Natural killer cell (primary cell): ENCODE results near the gene HCN1. TPM values are rescaled to one million over a fixed set of nuclear protein-coding genes. Genes with fewer than 3 reads are reported as not detected.
"Not testable (repeated sequence)": the region's sequence is repeated elsewhere in the genome, so short reads cannot be mapped to it uniquely, and the experiment has no call there.

Experiments
- ATAC-seq, 3 donors: fragments of 150-1000 bp in 2 of 3; fragments of 200-7000 bp in 1 of 3; cut with Tn5 transposase; 1 replicate in 1 of 3; 2 replicates in 2 of 3; pipeline ENCODE4 v1.10.0; 2021; ENCODE audit warnings: mild to moderate bottlenecking in 2 of 3, moderate library complexity in 2 of 3
- DNase-seq, 2 donors: peaks; one replicate each; pipeline versions ENCODE4 v3.0.0 to v3.0.0-alpha.2; 2013 to 2021; ENCODE audit warnings: mixed read lengths in 1 of 2
- H3K27ac ChIP-seq: one replicate; pipeline ENCODE4 v1.5.1; 2013; ENCODE audit warnings: mild to moderate bottlenecking, low read length
- H3K27me3 ChIP-seq: one replicate; pipeline ENCODE4 v1.6.1; 2013; ENCODE audit warnings: low read length; ENCODE audit not compliant: control insufficient read depth, insufficient read depth
- H3K36me3 ChIP-seq: one replicate; pipeline ENCODE4 v1.6.1; 2013; ENCODE audit warnings: low read length; ENCODE audit not compliant: control insufficient read depth, insufficient read depth
- H3K4me1 ChIP-seq: one replicate; pipeline ENCODE4 v1.6.1; 2013; ENCODE audit warnings: low read length; ENCODE audit not compliant: control insufficient read depth, insufficient read depth
- H3K4me3 ChIP-seq: one replicate; pipeline ENCODE4 v1.5.1; 2013; ENCODE audit warnings: low read length
- H3K9me3 ChIP-seq: one replicate; pipeline ENCODE4 v1.6.1; 2013; ENCODE audit warnings: low read length; ENCODE audit not compliant: control insufficient read depth, insufficient read depth
- H3K27ac Mint-ChIP-seq, 2 donors: one replicate each; pipeline ENCODE4 v1.8.0; 2022; ENCODE audit warnings: mild to moderate bottlenecking in 2 of 2, mixed read lengths in 2 of 2, moderate library complexity in 1 of 2
- H3K27me3 Mint-ChIP-seq, 2 donors: one replicate each; pipeline ENCODE4 v1.8.0; 2022; ENCODE audit warnings: low read depth in 2 of 2, mixed read lengths in 2 of 2
- H3K36me3 Mint-ChIP-seq: one replicate; pipeline ENCODE4 v1.8.0; 2022; ENCODE audit warnings: mixed read lengths
- H3K4me1 Mint-ChIP-seq, 2 donors: one replicate each; pipeline ENCODE4 v1.8.0; 2022; ENCODE audit warnings: mixed read lengths in 2 of 2
- H3K4me3 Mint-ChIP-seq: one replicate; pipeline ENCODE4 v1.8.0; 2022; ENCODE audit warnings: mild to moderate bottlenecking, moderate library complexity, mixed read lengths
- H3K9me3 Mint-ChIP-seq, 2 donors: one replicate each; pipeline ENCODE4 v1.8.0; 2022; ENCODE audit warnings: mixed read lengths in 2 of 2
- WGBS: methylation state at CpG from one replicate; pipeline ENCODE4 v1.1.7; 2013; ENCODE audit warnings: missing lambda C conversion rate; ENCODE audit not compliant: insufficient coverage; 5-methylcytosine and 5-hydroxymethylcytosine counted together
- intact Hi-C: fragments of 100-400 bp; cut with micrococcal nuclease; formaldehyde crosslinking; loops from one replicate; pipeline ENCODE4 v1.14.2; 2022
- total RNA-seq, 4 donors: library from RNA; stranded (reverse); fragments of 120-200 nt in 1 of 4; gene quantifications; one replicate each; pipeline versions ENCODE4 v1.2.3 to v1.2.4, GENCODE V29; 2013 to 2022
- TF ChIP-seq, protein P1 (sequence below): fragments of 200-600 bp; IDR thresholded peaks from one replicate; pipeline ENCODE4 v1.8.0; 2022; ENCODE audit warnings: antibody characterized with exemption

Gene HCN1
- total RNA-seq, 3 donors from 2014 or later (not counting 1 experiment from before 2014, with no cell fraction given), result not detected

DNA sequence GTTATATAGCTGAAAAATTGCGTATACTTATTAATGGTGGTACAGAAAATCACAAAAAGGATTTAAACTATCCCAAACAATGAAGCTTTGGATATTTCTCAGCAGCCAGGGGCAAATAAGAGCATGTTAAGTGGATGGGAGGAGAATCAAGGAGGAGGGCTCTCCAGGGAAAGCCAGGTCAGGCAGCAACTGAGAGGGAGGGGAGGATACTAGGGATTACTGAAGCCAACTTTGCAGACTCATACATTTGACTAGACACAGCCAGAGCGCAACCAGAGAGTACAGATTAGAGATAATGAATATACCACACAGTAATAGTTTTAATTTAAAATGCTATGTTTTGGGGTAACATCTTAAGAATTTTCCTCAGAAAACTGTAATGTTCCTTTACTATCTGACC, 360.2 kb downstream of the HCN1 start:
- no peaks in the 10 kb centered on the region for H3K27me3 ChIP-seq
- Mint-ChIP-seq H3K36me3 (peaks cover 22% of the 10 kb centered on the region), H3K27me3 (no peaks in the 10 kb centered on the region), H3K4me1 (no peaks in the 10 kb centered on the region), H3K4me3 (no peak overlapping the region), H3K27ac (no peak overlapping the region), H3K9me3 (peaks cover 23 to 34% of the 10 kb centered on the region in 2 donors)
- H3K4me1 ChIP-seq, result no peaks in the 10 kb centered on the region
- intact Hi-C loops, result no loop called here
- H3K36me3 ChIP-seq, result no peaks in the 10 kb centered on the region
- TF ChIP-seq, protein P1, sequence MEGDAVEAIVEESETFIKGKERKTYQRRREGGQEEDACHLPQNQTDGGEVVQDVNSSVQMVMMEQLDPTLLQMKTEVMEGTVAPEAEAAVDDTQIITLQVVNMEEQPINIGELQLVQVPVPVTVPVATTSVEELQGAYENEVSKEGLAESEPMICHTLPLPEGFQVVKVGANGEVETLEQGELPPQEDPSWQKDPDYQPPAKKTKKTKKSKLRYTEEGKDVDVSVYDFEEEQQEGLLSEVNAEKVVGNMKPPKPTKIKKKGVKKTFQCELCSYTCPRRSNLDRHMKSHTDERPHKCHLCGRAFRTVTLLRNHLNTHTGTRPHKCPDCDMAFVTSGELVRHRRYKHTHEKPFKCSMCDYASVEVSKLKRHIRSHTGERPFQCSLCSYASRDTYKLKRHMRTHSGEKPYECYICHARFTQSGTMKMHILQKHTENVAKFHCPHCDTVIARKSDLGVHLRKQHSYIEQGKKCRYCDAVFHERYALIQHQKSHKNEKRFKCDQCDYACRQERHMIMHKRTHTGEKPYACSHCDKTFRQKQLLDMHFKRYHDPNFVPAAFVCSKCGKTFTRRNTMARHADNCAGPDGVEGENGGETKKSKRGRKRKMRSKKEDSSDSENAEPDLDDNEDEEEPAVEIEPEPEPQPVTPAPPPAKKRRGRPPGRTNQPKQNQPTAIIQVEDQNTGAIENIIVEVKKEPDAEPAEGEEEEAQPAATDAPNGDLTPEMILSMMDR, result no peak
- ATAC-seq, result no peak
- H3K27ac ChIP-seq, result no peak overlapping the region
- H3K9me3 ChIP-seq, result peaks cover 3% of the 10 kb centered on the region
- WGBS, result no CpG with 5 or more reads among the region's 2 CpGs
- no peak overlapping the region for H3K4me3 ChIP-seq
- no peak for DNase-seq

DNA sequence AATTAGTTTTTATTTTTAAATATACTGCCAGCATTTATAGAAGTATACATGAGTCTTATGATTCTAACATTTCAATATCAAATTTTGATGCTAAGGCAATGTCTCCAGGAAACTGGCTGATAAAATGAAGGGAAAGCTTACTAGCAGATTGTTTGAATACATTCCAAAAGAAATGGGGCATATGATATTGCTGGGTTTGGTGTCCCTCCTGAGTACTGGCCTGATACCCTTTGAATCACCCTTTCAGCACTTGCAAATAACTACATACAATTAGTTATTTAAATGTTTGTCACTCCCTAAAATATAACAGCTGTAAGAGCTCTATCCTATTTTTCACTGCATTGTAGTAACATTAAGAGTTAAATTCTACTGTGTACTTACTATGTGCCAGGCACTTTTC, 360.8 kb downstream of the HCN1 start:
- Histone ChIP-seq H3K36me3 (no peaks in the 10 kb centered on the region), H3K4me3 (no peak overlapping the region), H3K9me3 (peaks cover 3% of the 10 kb centered on the region), H3K27ac (no peak overlapping the region), H3K4me1 (no peaks in the 10 kb centered on the region), H3K27me3 (no peaks in the 10 kb centered on the region)
- no peaks in the 10 kb centered on the region for H3K4me1 Mint-ChIP-seq
- TF ChIP-seq, protein P1, result no peak
- H3K4me3 Mint-ChIP-seq, result no peak overlapping the region
- no peaks in the 10 kb centered on the region for H3K27me3 Mint-ChIP-seq
- ATAC-seq, result no peak
- peaks cover 22% of the 10 kb centered on the region for H3K36me3 Mint-ChIP-seq
- H3K9me3 Mint-ChIP-seq, result peaks cover 21 to 32% of the 10 kb centered on the region in 2 donors
- no peak overlapping the region for H3K27ac Mint-ChIP-seq
- intact Hi-C loops, result no loop called here
- DNase-seq, result no peak

DNA sequence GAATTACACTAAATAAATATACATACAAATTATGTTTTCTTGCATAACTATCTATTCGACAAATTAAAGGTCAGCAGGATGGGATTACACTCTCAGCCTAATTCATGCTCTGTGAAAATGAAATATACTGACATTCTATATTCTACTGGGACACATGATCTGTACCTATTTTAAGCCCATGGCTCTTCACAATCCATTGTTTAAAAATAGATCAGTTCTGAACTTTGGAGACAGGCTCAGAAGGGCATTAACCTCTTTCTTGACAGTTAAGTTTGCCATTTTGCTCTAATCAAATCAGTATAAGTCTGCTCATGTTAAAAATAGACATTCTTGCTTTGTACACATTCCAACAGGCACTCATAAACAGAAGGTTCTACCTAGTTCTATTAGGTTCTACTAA, 361.2 kb downstream of the HCN1 start:
- Histone ChIP-seq H3K36me3 (no peaks in the 10 kb centered on the region), H3K4me1 (no peaks in the 10 kb centered on the region), H3K9me3 (peaks cover 3% of the 10 kb centered on the region), H3K4me3 (no peak overlapping the region), H3K27me3 (no peaks in the 10 kb centered on the region), H3K27ac (no peak overlapping the region)
- ATAC-seq, result no peak
- TF ChIP-seq, protein P1, result no peak
- H3K27me3 Mint-ChIP-seq, result no peaks in the 10 kb centered on the region
- peaks cover 22% of the 10 kb centered on the region for H3K36me3 Mint-ChIP-seq
- no peak overlapping the region for H3K27ac Mint-ChIP-seq
- peaks cover 19 to 32% of the 10 kb centered on the region in 2 donors for H3K9me3 Mint-ChIP-seq
- DNase-seq, result no peak
- no peaks in the 10 kb centered on the region for H3K4me1 Mint-ChIP-seq
- intact Hi-C loops, result no loop called here
- 100% methylated on average over 1 of the region's 1 CpG for WGBS
- no peak overlapping the region for H3K4me3 Mint-ChIP-seq

DNA sequence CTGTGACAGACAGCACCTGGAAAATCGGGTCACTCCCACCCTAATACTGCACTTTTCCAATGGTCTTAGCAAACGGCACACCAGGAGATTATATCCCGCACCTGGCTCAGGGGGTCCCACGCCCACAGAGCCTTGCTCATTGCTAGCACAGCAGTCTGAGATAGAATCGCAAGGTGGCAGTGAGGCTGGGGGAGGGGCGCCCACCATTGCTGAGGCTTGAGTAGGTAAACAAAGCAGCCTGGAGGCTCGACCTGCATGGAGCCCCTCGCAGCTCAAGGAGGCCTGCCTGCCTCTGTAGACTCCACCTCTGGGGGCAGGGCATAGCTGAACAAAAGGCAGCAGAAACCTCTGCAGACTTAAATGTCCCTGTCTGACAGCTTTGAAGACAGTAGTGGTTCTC, 383.6 kb downstream of the HCN1 start:
- H3K4me1 ChIP-seq, H3K27ac ChIP-seq, H3K36me3 ChIP-seq, intact Hi-C loops, H3K27me3 Mint-ChIP-seq, H3K4me3 ChIP-seq, DNase-seq, H3K27me3 ChIP-seq, H3K27ac Mint-ChIP-seq, ATAC-seq, H3K4me3 Mint-ChIP-seq, H3K9me3 ChIP-seq, H3K4me1 Mint-ChIP-seq: not testable (repeated sequence)
- Mint-ChIP-seq H3K9me3 (peaks cover 21 to 33% of the 10 kb centered on the region in 2 donors), H3K36me3 (peaks cover 28% of the 10 kb centered on the region)
- WGBS, result 77% methylated on average over 6 of the region's 8 CpGs
